Neural cell (in vitro differentiated cells): ENCODE data around the gene TRPC4AP. TPM values are rescaled to one million over a fixed set of nuclear protein-coding genes. Genes with fewer than 3 reads are reported as not detected.
"Not testable (repeated sequence)": the region's sequence is repeated elsewhere in the genome, so short reads cannot be mapped to it uniquely, and the experiment has no call there.

Experiments used
- H2AFZ ChIP-seq: fragments of 200-600, 300-800 bp; sonication (generic), shearing (Covaris generic); 2 replicates; pipeline ENCODE4 v1.6.0; 2014; ENCODE audit warnings: low read depth, mild to moderate bottlenecking, antibody characterized with exemption, low read length, moderate library complexity
- H3F3A ChIP-seq: fragments of 200-600 bp; shearing (Covaris generic); 2 replicates; pipeline ENCODE4 v1.6.1; 2016; ENCODE audit warnings: mild to moderate bottlenecking, moderate library complexity, mixed read lengths, antibody characterized with exemption, low read length; ENCODE audit not compliant: insufficient read depth, poor library complexity, severe bottlenecking
- H3K27ac ChIP-seq: fragments of 200-600, 300-800 bp; sonication (generic), shearing (Covaris generic); 2 replicates; pipeline ENCODE4 v1.5.1; 2014; ENCODE audit warnings: mild to moderate bottlenecking, low read length, moderate library complexity
- H3K27me3 ChIP-seq: fragments of 300-800, 200-600 bp; sonication (generic), shearing (Covaris generic); 2 replicates; pipeline ENCODE4 v1.6.0; 2014; ENCODE audit warnings: mild to moderate bottlenecking, low read depth, low read length, moderate library complexity; ENCODE audit not compliant: insufficient read depth
- H3K36me3 ChIP-seq: fragments of 300-800, 200-600 bp; sonication (generic), shearing (Covaris generic); 2 replicates; pipeline ENCODE4 v1.5.1; 2014; ENCODE audit warnings: mild to moderate bottlenecking, antibody characterized with exemption, low read length, moderate library complexity; ENCODE audit not compliant: insufficient read depth
- H3K4me2 ChIP-seq: fragments of 300-800, 200-600 bp; sonication (generic), shearing (Covaris generic); 2 replicates; pipeline ENCODE4 v1.6.0; 2014; ENCODE audit warnings: mild to moderate bottlenecking, low read length
- H3K4me3 ChIP-seq: fragments of 300-800, 200-600 bp; sonication (generic), shearing (Covaris generic); 2 replicates; pipeline ENCODE4 v1.5.1; 2014; ENCODE audit warnings: mild to moderate bottlenecking, low read length, moderate library complexity
- H3K79me2 ChIP-seq: fragments of 200-600 bp; shearing (Covaris generic); replicated peaks from 2 replicates; pipeline ENCODE4 v1.6.0; 2014; ENCODE audit warnings: mild to moderate bottlenecking, low read length, moderate library complexity; ENCODE audit not compliant: insufficient read depth
- H3K9ac ChIP-seq: fragments of 300-800, 200-600 bp; sonication (generic), shearing (Covaris generic); 2 replicates; pipeline ENCODE4 v1.6.1; 2016; ENCODE audit warnings: mild to moderate bottlenecking, low read length, mixed read lengths
- H3K9me2 ChIP-seq: fragments of 200-600 bp; shearing (Covaris generic); 2 replicates; pipeline ENCODE4 v1.6.1; 2016; ENCODE audit warnings: mild to moderate bottlenecking, low read length, mixed read lengths; ENCODE audit not compliant: insufficient read depth
- H3K9me3 ChIP-seq: fragments of 200-600, 300-800 bp; sonication (generic), shearing (Covaris generic); 2 replicates; pipeline ENCODE4 v1.6.1; 2016; ENCODE audit warnings: mild to moderate bottlenecking, mixed run types, low read length, moderate library complexity, mixed read lengths
- H4K20me1 ChIP-seq: fragments of 200-600 bp; shearing (Covaris generic); 2 replicates; pipeline ENCODE4 v1.6.1; 2016; ENCODE audit warnings: mild to moderate bottlenecking, mixed run types; ENCODE audit not compliant: insufficient read depth
- CTCF ChIP-seq: fragments of 450-650 bp; IDR thresholded peaks from 2 replicates; pipeline ENCODE4 v1.5.1; 2014; ENCODE audit warnings: antibody characterized with exemption, mild to moderate bottlenecking, moderate library complexity; ENCODE audit not compliant: poor library complexity, severe bottlenecking
- EP300 ChIP-seq: fragments of 450-650 bp; conservative IDR thresholded peaks from 2 replicates; pipeline ENCODE4 v1.6.1; 2014; ENCODE audit warnings: antibody characterized with exemption, mild to moderate bottlenecking, moderate library complexity; ENCODE audit not compliant: poor library complexity, severe bottlenecking
- EZH2 ChIP-seq: fragments of 200-600, 300-800 bp; shearing (Covaris generic), sonication (generic); IDR thresholded peaks from 2 replicates; pipeline ENCODE4 v1.6.1; 2014; ENCODE audit warnings: antibody characterized with exemption, low read length, borderline replicate concordance, mild to moderate bottlenecking; ENCODE audit not compliant: insufficient read depth, poor library complexity, severe bottlenecking
- MXI1 ChIP-seq: fragments of 450-650 bp; conservative IDR thresholded peaks from 2 replicates; pipeline ENCODE4 v1.6.1; 2014; ENCODE audit warnings: antibody characterized with exemption, mild to moderate bottlenecking; ENCODE audit not compliant: poor library complexity, severe bottlenecking
- POLR2AphosphoS5 ChIP-seq: IDR thresholded peaks from 2 replicates; pipeline ENCODE4 v1.6.1; 2012
- RAD21 ChIP-seq: fragments of 450-650 bp; conservative IDR thresholded peaks from 2 replicates; pipeline ENCODE4 v1.6.1; 2014; ENCODE audit warnings: antibody characterized with exemption, mild to moderate bottlenecking, moderate library complexity
- REST ChIP-seq: IDR thresholded peaks from 2 replicates; pipeline ENCODE4 v1.6.1; 2012; ENCODE audit warnings: borderline replicate concordance
- SMC3 ChIP-seq: fragments of 450-650 bp; conservative IDR thresholded peaks from 2 replicates; pipeline ENCODE4 v1.6.1; 2014; ENCODE audit warnings: antibody characterized with exemption, mild to moderate bottlenecking, moderate library complexity; ENCODE audit not compliant: poor library complexity
- TAF1 ChIP-seq: IDR thresholded peaks from 2 replicates; pipeline ENCODE4 v1.6.1; 2012; ENCODE audit warnings: low read depth
- polyA plus RNA-seq: library from polyadenylated mRNA; depleted of rRNA; stranded (reverse); fragments of >200 nt; gene quantifications from 2 replicates; pipeline ENCODE4 v1.2.3, GENCODE V29; 2014

TRPC4AP gene
- polyA plus RNA-seq, 1 donor from 2014 or later, result 85.9 TPM

- no peak overlapping the region for H3K9ac ChIP-seq
- TF ChIP-seq MXI1 (no peak), SMC3 (no peak), TAF1 (no peak), CTCF (no peak)
- peaks cover 5% of the 10 kb centered on the region for H3K36me3 ChIP-seq
- H4K20me1 ChIP-seq, result no peaks in the 10 kb centered on the region
- H3K27me3 ChIP-seq, result no peaks in the 10 kb centered on the region
- H3K9me2 ChIP-seq, result no peaks in the 10 kb centered on the region
- no peaks in the 10 kb centered on the region for H3F3A ChIP-seq
- peaks cover 77% of the 10 kb centered on the region for H3K79me2 ChIP-seq
- no peak overlapping the region for H2AFZ ChIP-seq
- H3K27ac ChIP-seq, result no peak overlapping the region
- no peaks in the 10 kb centered on the region for H3K9me3 ChIP-seq
- no peak overlapping the region for H3K4me3 ChIP-seq
- no peak overlapping the region for H3K4me2 ChIP-seq
Measured at GRCh38 chr20:35084998-35085397, 7.6 kb downstream of the TRPC4AP start.

GRCh38 chr20:35080348-35080642, 12.3 kb downstream of the TRPC4AP start:
- H3K27ac ChIP-seq, H3K9ac ChIP-seq, H4K20me1 ChIP-seq, H2AFZ ChIP-seq, H3K9me3 ChIP-seq, H3K4me2 ChIP-seq, H3K4me3 ChIP-seq, H3K9me2 ChIP-seq, H3F3A ChIP-seq, H3K27me3 ChIP-seq: not testable (repeated sequence)
- Histone ChIP-seq H3K36me3 (peaks cover 17% of the 10 kb centered on the region), H3K79me2 (peaks cover 52% of the 10 kb centered on the region)

GRCh38 chr20:35079472-35080347, 12.9 kb downstream of the TRPC4AP start:
- Histone ChIP-seq H3K27ac (no peak overlapping the region), H2AFZ (no peak overlapping the region), H4K20me1 (no peaks in the 10 kb centered on the region), H3K9me3 (no peaks in the 10 kb centered on the region), H3K79me2 (peaks cover 49% of the 10 kb centered on the region), H3K27me3 (no peaks in the 10 kb centered on the region), H3F3A (no peaks in the 10 kb centered on the region), H3K4me3 (no peak overlapping the region), H3K9ac (no peak overlapping the region), H3K36me3 (peaks cover 17% of the 10 kb centered on the region), H3K9me2 (no peaks in the 10 kb centered on the region), H3K4me2 (no peak overlapping the region)
- TF ChIP-seq EZH2 (no peak), TAF1 (no peak), EP300 (no peak), CTCF (no peak), POLR2AphosphoS5 (no peak), RAD21 (no peak), SMC3 (no peak), MXI1 (no peak), REST (no peak)
